ENCODE measurements around the gene GADD45G.

Gene GADD45G

GRCh38 chr9:89592963-89593726, 11.7 kb upstream of the GADD45G start:
- no peak for DNase-seq

DNA sequence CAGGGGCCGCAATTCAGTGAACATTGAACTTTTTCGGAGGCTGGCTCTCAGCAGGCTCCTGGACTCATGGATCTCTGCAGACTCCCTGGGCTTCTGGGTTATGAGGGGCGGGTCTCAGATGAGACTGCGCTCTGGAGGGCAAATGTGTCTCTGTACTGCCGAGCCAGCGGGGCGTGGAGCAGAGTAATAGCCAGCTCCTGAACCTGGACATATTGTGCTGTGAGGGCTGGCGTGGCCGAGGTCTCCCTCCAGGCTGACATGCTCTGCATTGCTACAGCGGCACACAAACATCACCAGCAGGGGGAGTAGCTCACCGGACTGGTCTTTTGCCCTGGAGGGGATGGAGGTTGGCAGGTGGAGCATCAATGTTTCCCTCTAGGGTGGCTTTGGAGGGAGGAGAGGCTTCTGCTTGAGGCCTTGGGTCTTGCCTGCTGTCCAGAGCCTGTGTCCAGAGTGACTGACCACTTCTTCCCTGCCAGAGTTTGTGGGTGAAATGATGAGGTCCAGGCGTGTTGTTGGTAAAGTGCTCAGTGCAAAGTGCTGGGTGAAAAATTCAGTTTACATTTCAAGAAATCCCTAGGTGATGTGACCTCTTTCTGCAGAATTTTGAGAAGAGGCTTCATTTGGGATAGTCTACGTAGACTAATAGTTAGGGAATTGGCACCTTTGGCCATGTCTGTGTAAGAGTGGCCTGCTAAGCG, 10.9 kb upstream of the GADD45G start:
- DNase-seq = no peak

DNA sequence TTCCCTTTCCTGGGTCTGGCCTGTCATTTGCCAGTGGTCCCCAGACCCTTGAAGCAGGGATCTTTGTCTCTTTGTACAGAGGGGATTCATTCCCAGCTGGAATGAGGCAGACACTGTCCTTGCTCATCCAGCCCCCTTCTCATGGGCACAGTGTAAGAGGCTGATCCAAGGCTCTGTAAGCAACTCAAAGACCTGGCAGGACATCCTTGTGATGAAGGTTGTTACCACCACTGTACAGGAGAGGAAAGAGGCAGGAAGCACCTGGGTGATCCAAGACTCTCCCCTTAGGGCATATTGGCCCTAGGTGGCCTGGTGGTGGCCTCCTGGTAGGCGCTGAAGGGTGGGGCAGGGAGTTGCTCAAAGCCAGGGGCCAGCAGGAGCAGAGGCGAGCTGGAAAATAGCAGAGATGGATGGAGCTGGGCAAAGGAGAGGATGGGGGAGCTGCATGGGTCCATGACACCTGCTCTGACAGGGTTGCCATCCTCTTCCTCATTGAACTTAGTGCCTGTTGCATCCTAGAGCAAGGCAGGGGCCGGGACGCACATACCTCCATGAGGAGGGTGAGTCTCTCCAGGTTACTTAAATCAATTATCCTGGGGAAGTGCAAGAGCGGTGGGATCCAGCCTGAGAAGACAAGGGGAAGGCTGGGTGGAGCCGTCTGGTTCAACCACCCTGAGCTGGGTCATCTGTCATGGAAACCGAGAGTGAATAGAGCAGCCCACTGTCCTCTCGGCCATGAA, 9.8 kb upstream of the GADD45G start:
- no peak for DNase-seq

DNA sequence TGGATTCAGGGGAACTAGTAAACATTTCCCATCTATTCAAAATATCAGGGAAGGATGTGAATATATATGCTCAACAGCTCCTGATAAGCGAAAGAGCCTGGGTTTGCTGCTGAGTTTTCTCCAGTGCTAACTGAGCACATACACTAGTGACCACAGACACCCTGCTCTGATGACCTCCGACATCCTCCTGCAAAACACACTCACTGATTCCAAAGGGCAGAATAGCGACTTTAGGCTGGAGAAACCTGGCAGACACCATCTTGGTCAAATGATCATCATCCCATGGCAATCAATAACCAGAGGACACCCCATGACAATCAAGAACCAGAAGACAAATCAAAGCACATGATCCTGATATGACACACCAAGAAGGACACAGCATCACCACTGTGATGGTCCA, 9.2 kb upstream of the GADD45G start:
- no peak for DNase-seq

DNA sequence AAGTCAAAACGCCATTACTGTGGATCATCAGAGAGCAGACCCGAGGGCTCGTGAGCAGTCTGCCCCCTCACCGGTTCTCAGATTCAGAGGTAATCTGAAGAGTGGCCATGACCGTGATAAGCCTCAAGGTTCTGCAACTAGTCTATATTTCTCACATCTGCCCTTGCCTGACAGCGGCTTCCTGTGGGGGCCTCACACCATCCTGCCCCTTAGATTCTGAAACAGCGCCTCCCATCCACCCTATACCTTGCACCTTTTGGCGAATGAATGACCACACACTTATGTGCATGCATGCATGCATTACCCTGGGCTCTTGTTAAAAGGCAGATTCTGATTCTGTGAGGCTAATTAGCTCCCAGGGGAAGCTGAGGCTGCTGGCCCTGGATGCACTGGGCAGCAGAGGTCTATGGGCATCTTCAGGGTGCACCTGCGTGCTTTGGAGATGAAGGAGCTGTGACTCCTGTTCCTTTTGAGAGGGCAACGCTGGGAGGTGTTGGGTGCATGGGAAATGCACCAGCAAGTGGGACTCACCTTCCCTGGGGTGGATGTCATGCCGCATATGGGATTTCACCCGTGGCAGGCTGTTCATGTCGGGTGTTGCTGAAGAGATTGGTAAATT, 7.8 kb upstream of the GADD45G start:
- DNase-seq = no peak

- no peak for DNase-seq
Observed at GRCh38 chr9:89597711-89598362, 7.0 kb upstream of the GADD45G start.

- DNase-seq = no peak
Observed at GRCh38 chr9:89598363-89598713, 6.5 kb upstream of the GADD45G start.

DNA sequence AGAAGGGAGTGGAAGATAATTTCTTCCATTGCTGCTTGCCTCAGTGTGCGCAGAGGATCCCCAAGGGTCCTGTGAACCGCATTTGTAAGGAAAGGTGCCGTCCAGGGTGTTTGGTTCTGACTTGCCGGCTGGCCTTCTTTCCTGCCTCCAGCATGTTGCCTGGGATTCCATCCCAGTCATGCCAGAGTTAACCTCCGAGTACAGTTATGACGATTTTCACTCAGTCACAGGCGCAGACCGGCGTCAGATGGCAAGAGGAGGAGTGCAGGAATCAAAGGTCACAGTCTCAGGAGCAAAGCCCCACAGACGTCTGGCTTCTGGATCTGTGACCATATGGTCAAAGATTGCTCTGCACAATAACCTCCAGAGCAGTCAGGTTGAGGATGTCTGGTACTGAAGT, 5.9 kb upstream of the GADD45G start:
- DNase-seq = no peak

- DNase-seq = no peak
Observed at GRCh38 chr9:89600831-89601230, 4.0 kb upstream of the GADD45G start.

- DNase-seq = no peak
Observed at GRCh38 chr9:89601306-89601705, 3.5 kb upstream of the GADD45G start.

- no peak for DNase-seq
Observed at GRCh38 chr9:89601856-89602562, 2.8 kb upstream of the GADD45G start.

DNA sequence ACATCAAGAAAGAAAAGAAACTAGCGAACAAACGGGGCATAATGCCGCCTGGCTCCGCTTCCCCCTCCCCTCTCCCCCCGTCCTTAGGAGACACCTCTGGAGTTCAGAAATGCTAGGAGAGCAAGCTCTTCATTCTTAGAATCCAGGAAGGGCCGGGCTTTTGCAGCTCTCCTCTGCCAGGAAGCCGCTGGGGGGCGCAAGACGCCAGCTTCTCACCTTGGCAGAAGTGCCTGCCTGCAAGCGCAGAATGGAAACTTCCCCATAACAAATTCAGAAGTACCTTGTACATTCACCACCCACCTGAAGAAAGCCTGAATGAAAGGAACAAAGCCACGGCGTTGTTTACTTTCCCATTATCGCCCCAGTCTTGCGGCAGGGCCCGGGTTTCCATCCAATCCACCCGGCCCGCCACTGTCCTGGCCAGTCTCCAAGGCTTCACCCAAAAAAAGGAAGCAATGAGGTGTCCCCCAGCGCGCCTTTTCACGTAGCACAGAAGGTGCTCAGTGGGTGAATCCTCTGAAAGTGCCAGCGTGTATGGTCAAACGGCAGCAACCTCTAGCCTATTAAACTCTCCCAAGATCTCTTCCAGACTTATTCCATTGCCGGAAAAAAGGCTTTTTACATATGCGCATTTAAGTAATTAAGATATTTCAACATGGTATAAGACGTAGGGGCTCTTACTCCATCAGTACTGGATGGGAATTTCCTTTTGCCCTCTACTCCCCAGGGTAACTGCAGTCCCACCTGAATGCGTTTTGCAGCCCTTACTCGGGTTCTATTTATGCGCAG, 1.6 kb upstream of the GADD45G start:
- DNase-seq = no peak

- no peak for DNase-seq
Observed at GRCh38 chr9:89603767-89604665, 796 bp upstream of the GADD45G start.

GRCh38 chr9:89605465-89606048, 745 bp downstream of the GADD45G start:
- DNase-seq = no peak

DNA sequence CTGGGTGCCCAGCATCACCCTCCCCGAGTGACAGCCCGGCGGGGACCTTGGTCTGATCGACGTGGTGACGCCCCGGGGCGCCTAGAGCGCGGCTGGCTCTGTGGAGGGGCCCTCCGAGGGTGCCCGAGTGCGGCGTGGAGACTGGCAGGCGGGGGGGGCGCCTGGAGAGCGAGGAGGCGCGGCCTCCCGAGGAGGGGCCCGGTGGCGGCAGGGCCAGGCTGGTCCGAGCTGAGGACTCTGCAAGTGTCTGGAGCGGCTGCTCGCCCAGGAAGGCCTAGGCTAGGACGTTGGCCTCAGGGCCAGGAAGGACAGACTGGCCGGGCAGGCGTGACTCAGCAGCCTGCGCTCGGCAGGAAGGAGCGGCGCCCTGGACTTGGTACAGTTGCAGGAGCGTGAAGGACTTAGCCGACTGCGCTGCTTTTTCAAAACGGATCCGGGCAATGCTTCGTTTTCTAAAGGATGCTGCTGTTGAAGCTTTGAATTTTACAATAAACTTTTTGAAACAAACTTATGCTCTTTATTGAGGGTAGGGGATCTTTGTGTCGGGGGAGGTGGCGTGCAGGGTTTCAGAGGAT, 1.3 kb downstream of the GADD45G start:
- DNase-seq = no peak

DNA sequence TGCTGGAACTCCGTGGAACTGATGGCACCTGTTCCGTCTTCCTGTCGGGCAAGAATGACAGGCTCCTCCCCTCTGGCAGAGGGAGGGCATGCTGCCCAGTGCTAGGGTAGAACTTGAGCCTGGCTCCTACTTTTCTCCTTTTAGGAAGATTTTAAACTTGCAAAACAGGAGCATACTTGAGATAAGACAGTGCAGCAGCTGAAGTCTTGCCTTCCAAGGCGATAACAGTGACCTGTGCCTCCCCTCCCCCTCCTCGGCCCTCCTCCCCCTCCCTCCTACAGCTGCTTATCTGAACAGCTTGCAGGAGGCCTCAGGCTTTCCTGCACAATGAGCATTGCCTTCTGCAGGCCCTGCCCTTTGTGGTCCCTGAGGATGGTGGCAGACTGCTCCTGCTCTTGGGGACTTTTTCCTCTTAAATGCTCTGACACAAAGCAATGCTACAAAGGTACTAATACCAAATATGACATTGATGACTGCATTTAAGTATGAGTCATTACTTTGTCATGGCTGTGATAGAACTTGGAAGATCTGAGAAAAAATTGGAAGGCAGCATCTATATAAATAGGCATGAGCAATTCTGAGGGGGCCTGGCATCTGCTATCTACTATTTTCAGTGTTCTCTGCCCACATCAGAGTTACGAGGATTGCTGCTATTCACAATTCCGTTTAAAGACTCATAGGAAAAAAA, 2.0 kb downstream of the GADD45G start:
- DNase-seq = no peak

DNA sequence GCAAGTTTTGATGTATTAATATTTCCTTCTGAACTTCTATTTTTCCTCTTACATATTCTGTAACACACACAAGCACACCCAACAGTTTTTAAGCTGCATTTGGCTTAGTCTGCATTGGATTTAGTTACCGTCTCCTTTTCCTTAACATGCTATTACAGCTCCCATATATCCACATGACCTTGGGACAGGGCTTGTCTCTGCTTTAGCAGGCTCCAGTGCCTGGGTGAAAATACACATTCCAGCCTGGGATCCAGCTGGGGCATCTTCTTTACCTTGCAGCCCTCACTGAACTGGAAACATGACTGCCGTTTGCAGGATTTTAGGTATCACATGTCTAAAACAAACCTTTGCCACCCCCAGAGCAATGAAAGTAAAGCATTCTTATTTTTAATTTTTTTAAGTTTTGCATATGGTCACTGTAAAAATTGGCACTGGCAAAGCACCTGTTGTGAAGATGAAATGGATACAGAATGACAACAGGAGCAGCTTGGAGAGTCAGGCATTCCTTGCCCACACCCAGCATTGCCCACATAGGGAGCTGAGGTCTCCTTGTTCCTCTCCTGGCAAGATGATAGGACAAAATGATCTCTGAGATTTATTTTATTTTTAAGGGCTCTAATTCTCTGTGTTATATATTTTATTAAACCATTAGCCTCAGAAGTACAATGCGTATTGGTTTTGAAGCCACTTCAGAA, 4.0 kb downstream of the GADD45G start:
- DNase-seq = no peak

GRCh38 chr9:89609426-89610006, 4.7 kb downstream of the GADD45G start:
- DNase-seq = no peak

All from cortex of kidney (tissue), 1 donor.